GM19372 (cell line): Measurements from ENCODE around the gene LINGO1.

Experiments
- ATAC-seq: cut with Tn5 transposase; IDR thresholded peaks from one replicate; pipeline ENCODE4 v1.9.1; 2021; ENCODE audit warnings: mild to moderate bottlenecking, low read depth, moderate library complexity; ENCODE audit not compliant: unreplicated experiment

The LINGO1 gene

GRCh38 chr15:77632534-77633133, at the start of gene LINGO1:
Gene LINGO1, minus strand, starts transcription at chr15:77632912. Its CDS starts 597 bp downstream, at chr15:77632315.
- ATAC-seq: no peak

GRCh38 chr15:77681362-77681761, 48.6 kb upstream of the LINGO1 start:
- ATAC-seq: no peak

- ATAC-seq: no peak
Observed at GRCh38 chr15:77676569-77677375, 44.1 kb upstream of the LINGO1 start.

- no peak for ATAC-seq
Observed at GRCh38 chr15:77675806-77676415, 43.2 kb upstream of the LINGO1 start.

- ATAC-seq: no peak
Observed at GRCh38 chr15:77674327-77674726, 41.6 kb upstream of the LINGO1 start.

GRCh38 chr15:77673866-77674265, 41.2 kb upstream of the LINGO1 start:
- ATAC-seq: no peak

- ATAC-seq: no peak
Observed at GRCh38 chr15:77672135-77672534, 39.4 kb upstream of the LINGO1 start.

GRCh38 chr15:77671362-77672056, 38.8 kb upstream of the LINGO1 start:
- ATAC-seq: no peak

GRCh38 chr15:77670558-77671361, 38.0 kb upstream of the LINGO1 start:
- no peak for ATAC-seq

GRCh38 chr15:77669896-77670295, 37.2 kb upstream of the LINGO1 start:
- ATAC-seq: no peak

- ATAC-seq: no peak
Observed at GRCh38 chr15:77667338-77668234, 34.9 kb upstream of the LINGO1 start.

GRCh38 chr15:77666296-77666660, 33.6 kb upstream of the LINGO1 start:
- ATAC-seq: no peak

GRCh38 chr15:77665530-77666295, 33.0 kb upstream of the LINGO1 start:
- no peak for ATAC-seq

GRCh38 chr15:77664428-77664827, 31.7 kb upstream of the LINGO1 start:
- ATAC-seq: no peak

GRCh38 chr15:77663256-77663655, 30.5 kb upstream of the LINGO1 start:
- no peak for ATAC-seq

GRCh38 chr15:77659350-77660321, 26.9 kb upstream of the LINGO1 start:
- no peak for ATAC-seq

- ATAC-seq: no peak
Observed at GRCh38 chr15:77658304-77658703, 25.6 kb upstream of the LINGO1 start.
